ENCODE data around the gene SMCO2.

GRCh38 chr12:27547592-27547991 lies 101.1 kb downstream of the SMCO2 start:
- TF ChIP-seq CTCF (IDR thresholded peaks at IDR 0.05), result no peak
- TF ChIP-seq POLR2A (IDR thresholded peaks at IDR 0.05), result no peak
